AG04449 (cell line): ENCODE results near the gene RAB43.
A peak's percentile ranks its signal among the peaks of the same experiment; 100 is the strongest.

Experiments
- CTCF ChIA-PET: fragments of 350-600 bp; formaldehyde crosslinking; extraction: SDS; loops from one replicate; lab custom pipeline; 2021; ENCODE audit warnings: antibody characterized with exemption; lab: Yijun Ruan, JAX
- POLR2A ChIA-PET: fragments of 400-600, 350-600 bp; formaldehyde crosslinking; extraction: SDS; loops from one replicate; lab custom pipeline; 2020; ENCODE audit warnings: antibody characterized with exemption, inconsistent platforms; lab: Yijun Ruan, JAX
- DNase-seq: peaks from one replicate; pipeline ENCODE4 v3.0.0-alpha.2; 2010; ENCODE audit warnings: low read depth, low spot score
- H3K4me3 ChIP-seq: 2 replicates; pipeline ENCODE4 v1.5.1; 2011; ENCODE audit warnings: low read depth, mild to moderate bottlenecking, control low read depth, low read length
- TF ChIP-seq, protein P1 (sequence below): IDR thresholded peaks from one replicate; pipeline ENCODE4 v1.5.1; 2011; ENCODE audit warnings: mild to moderate bottlenecking, moderate library complexity, low read length, control low read depth, inconsistent platforms; ENCODE audit not compliant: insufficient read depth; ENCODE audit errors: missing control alignments

Gene RAB43

DNA sequence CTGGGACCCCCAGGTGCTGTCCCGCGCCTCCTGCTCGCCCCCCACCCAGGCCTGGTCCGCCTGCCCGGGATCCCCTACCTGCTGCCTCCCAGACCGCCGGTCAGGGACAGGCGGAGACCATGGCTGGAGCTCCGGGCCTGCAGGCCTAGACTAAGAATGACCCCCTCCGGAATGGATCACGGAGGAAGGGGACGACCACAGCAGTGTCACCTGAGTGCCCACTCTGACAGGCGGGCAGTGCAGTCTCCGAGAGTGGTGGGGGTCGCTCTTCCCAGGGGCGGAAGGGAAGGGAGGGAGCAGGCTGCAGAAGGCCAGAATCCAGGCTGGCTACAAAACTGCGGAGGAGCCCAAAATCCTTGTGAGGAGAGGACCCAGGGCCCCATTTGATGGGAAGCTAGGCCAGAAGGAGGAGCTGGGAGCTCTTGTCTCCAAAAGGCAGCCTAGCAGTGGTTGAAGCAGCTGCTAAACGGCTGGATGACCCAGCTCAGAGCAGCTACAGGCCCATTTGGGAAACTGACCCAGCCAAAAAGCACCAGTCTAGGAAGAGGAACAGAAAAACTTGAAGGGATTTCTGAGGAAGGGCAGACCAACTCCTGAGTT lies 908 bp upstream of the RAB43 start:
- DNase-seq = no peak

DNA sequence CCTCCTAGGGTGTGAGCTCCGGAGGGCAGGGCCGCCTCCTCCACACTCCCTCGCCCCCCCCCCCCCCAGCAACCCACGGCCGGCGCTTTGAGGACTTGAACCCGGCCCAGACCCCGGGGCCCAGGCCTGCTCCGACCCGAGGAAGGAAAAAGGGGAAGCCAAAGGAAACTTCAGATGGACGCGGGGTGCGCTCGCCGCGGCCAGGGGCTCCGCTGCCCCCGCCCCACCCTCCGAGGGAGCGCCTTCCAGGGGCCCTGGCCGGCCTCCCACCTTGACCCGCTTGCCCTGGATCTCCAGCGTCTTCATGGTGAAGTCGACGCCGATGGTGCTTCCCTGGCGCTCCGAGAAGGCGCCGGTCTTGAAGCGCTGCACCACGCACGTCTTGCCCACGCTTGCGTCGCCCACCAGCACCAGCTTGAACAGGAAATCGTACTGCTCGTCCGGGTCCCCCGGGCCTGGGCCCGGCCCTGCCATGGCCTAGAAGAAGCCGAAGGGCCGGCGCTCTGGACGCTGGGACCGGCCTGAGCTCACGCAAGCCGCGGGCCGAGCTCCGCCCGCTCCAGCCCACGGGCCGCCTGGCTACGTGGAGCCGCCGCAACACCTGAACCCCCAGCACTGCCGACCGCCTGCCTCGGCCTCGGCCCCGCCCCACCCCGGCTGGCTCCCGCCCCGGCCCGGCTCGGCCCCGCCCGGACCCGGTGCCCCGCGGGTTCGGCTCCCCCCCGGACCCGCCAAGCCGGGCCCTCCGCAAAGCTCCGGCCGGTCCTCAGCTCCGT lies 400 bp downstream of the RAB43 start:
- POLR2A ChIA-PET = interaction anchor here (0.6 to 1.4 kb wide), 6 partner anchors 9 to 128 kb away, joined by 3 to 4 read pairs (median 3); partner anchors contain the start of genes CNBP and COPG1
- CTCF ChIA-PET = interaction anchor here (0.8 to 8.1 kb wide), 10 partner anchors 13 to 151 kb away, joined by 3 to 55 read pairs (median 3); no protein-coding TSS in a partner anchor
- H3K4me3 ChIP-seq = peak overlapping the region; percentile 85
- DNase-seq = no peak
- TF ChIP-seq, protein P1, sequence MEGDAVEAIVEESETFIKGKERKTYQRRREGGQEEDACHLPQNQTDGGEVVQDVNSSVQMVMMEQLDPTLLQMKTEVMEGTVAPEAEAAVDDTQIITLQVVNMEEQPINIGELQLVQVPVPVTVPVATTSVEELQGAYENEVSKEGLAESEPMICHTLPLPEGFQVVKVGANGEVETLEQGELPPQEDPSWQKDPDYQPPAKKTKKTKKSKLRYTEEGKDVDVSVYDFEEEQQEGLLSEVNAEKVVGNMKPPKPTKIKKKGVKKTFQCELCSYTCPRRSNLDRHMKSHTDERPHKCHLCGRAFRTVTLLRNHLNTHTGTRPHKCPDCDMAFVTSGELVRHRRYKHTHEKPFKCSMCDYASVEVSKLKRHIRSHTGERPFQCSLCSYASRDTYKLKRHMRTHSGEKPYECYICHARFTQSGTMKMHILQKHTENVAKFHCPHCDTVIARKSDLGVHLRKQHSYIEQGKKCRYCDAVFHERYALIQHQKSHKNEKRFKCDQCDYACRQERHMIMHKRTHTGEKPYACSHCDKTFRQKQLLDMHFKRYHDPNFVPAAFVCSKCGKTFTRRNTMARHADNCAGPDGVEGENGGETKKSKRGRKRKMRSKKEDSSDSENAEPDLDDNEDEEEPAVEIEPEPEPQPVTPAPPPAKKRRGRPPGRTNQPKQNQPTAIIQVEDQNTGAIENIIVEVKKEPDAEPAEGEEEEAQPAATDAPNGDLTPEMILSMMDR = no peak

More for the DNA sequence above, 908 bp upstream of the RAB43 start:
- TF ChIP-seq, protein P1 = no peak
- no peak overlapping the region; the same call in 1 of the 2 replicates for H3K4me3 ChIP-seq
- CTCF ChIA-PET = interaction anchor here (1.1 to 8.1 kb wide), 7 partner anchors 14 to 152 kb away, joined by 3 to 55 read pairs (median 4); no protein-coding TSS in a partner anchor
- POLR2A ChIA-PET = interaction anchor here (0.5 to 1.4 kb wide), 5 partner anchors 61 to 127 kb away, joined by 3 to 4 read pairs (median 3); partner anchors contain the start of genes CNBP and COPG1

DNA sequence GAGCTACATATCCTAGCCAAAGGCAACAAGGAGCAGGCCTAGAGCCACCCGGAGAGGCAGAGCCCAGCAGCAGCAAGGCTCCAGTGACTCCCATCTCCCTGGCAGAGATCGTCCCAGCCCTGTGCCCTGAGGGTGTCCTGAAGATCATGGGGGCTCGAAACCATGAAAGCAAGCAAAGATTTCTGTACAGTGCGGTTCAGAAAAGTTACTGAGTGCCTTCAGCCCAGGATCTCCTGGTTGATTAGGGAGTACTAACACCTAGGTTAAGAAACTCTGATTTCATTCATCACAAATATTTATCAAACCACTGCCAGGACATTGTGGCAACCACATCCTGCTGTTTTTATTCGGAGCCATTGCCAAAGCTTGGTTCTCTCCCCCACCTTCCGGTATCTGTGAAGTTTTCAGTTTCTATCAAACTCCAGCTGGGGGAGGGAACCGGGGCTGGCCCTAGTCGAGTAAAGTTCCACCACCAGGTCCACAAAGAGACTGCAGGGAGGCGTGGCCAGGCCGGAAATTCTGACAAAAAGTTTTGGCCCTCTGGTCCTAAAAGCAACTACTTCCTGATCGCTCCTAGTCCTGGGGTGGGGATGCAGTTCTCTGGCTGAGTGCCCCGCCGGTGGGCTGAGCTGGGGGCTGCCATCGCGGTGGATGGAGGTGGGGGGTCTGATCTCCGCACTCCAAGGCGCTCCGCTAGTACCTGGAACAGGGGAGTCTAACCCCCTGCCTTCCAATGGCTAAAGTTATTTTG lies 1.2 kb downstream of the RAB43 start:
- peak overlapping the region; percentile 85 for H3K4me3 ChIP-seq
- TF ChIP-seq, protein P1 = peak; percentile 39
- ChIA-PET POLR2A (interaction anchor here (0.6 to 1.0 kb wide), 4 partner anchors 8 to 76 kb away, joined by 3 read pairs; no protein-coding TSS in a partner anchor), CTCF (interaction anchor here (0.8 to 8.1 kb wide), 8 partner anchors 12 to 150 kb away, joined by 3 to 55 read pairs (median 3); no protein-coding TSS in a partner anchor)
- peak; percentile 50 for DNase-seq

DNA sequence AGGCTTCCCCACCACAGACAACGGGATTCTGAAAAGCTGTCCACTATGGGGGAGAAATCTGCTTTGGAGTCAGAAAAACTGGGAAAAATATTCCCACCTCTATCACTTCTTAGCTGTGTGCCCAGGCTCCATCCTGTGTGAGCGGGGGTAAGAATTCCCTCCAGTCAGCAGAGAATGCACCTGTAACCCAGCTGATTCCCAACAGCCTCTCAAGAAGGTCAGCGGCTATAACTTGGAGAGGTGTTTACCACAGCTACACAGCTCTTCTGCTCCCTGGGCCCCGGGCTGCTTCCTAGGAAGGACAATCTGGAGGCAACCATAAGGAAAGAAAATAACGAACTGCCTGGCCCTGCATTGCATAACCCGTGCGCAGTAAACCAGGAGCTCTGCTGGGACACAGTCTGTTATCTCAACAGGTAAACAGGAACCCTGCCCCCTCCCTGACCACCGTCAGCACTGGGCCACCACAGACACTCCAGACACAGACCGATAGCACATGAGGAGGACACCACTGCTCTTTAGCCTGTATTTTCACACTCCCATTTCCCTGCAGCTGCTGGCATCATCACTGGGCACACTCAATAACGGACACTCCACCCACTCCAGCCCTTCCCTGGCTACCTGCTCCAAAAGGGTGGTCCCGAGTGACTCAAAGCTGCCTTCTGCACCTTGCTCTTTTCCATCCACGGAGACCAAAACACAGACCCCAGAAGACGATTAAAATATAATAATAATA lies 2.1 kb downstream of the RAB43 start:
- TF ChIP-seq, protein P1 = no peak
- ChIA-PET POLR2A (interaction anchor here (1.0 kb wide), 1 partner anchor 24 kb away, joined by 3 read pairs; no protein-coding TSS in a partner anchor), CTCF (interaction anchor here (1.5 to 8.1 kb wide), 5 partner anchors 34 to 149 kb away, joined by 3 to 55 read pairs (median 51); no protein-coding TSS in a partner anchor)
- H3K4me3 ChIP-seq = peak overlapping the region; percentile 85
- DNase-seq = no peak

DNA sequence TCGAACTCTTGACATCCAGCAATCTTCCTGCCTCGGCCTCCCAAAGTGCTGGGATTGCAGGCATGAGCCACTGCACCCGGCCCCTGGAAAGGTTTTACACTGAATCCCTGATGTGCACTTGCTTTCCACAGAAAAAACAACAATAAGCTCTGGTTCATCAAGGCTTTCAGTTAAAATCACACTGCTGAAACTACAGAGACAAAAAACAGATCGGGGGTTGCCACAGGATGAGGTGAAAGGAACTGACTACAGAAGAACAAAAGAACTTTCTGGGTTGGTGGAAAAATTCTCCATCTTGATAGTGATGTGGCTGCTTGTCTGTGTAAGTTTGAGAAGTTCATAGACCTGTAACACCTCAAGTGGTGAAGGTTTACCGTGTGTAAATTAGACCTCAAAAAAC lies 2.9 kb downstream of the RAB43 start:
- CTCF ChIA-PET = interaction anchor here (1.2 to 8.1 kb wide), 5 partner anchors 12 to 148 kb away, joined by 4 to 55 read pairs (median 51); no protein-coding TSS in a partner anchor
- TF ChIP-seq, protein P1 = no peak
- H3K4me3 ChIP-seq = no peak overlapping the region
- POLR2A ChIA-PET = interaction anchor here (0.6 kb wide), 1 partner anchor 34 kb away, joined by 3 read pairs; no protein-coding TSS in a partner anchor
- DNase-seq = no peak
